Stomach smooth muscle (tissue), 2 donors: ENCODE measurements around the gene MRPL41.

Experiments used
- H3K27ac ChIP-seq: one replicate; pipeline ENCODE4 v1.7.0; 2013; ENCODE audit warnings: mild to moderate bottlenecking, low read length, inconsistent platforms
- H3K27me3 ChIP-seq, 2 donors: one replicate each; pipeline ENCODE4 v1.7.0; 2013; ENCODE audit warnings: low read length in 2 of 2; ENCODE audit not compliant: insufficient read depth in 2 of 2, control insufficient read depth in 1 of 2
- H3K36me3 ChIP-seq, 2 donors: one replicate each; pipeline ENCODE4 v1.7.0; 2013; ENCODE audit warnings: low read length in 2 of 2; ENCODE audit not compliant: control insufficient read depth in 2 of 2, insufficient read depth in 2 of 2
- H3K4me1 ChIP-seq: one replicate; pipeline ENCODE4 v1.7.0; 2013; ENCODE audit warnings: low read length; ENCODE audit not compliant: control insufficient read depth, insufficient read depth
- H3K4me3 ChIP-seq, 2 donors: one replicate each; pipeline ENCODE4 v1.7.0; 2013; ENCODE audit warnings: low read length in 2 of 2
- H3K9ac ChIP-seq, 2 donors: one replicate each; pipeline ENCODE4 v1.7.0; 2013; ENCODE audit warnings: low read length in 2 of 2, mild to moderate bottlenecking in 1 of 2
- H3K9me3 ChIP-seq, 2 donors: one replicate each; pipeline ENCODE4 v1.7.0; 2013; ENCODE audit warnings: low read length in 2 of 2; ENCODE audit not compliant: control insufficient read depth in 2 of 2
- donor health status: healthy.
- donor health status: Pancreatic carcinoma.

The MRPL41 gene

GRCh38 chr9:137575716-137576411 is 24.2 kb downstream of the MRPL41 start:
- no peaks in the 10 kb centered on the region for H3K9me3 ChIP-seq
- H3K9ac ChIP-seq = no peak overlapping the region
- H3K27me3 ChIP-seq = no peaks in the 10 kb centered on the region
- no peak overlapping the region for H3K4me3 ChIP-seq
- H3K36me3 ChIP-seq = peaks cover 24 to 35% of the 10 kb centered on the region in 2 donors
- H3K27ac ChIP-seq = no peak overlapping the region
- H3K4me1 ChIP-seq = peaks cover 32% of the 10 kb centered on the region

GRCh38 chr9:137578518-137579258 is 27.0 kb downstream of the MRPL41 start, which contains the start of gene DPH7:
DPH7 (minus strand) TSS chr9:137578925; CDS start chr9:137578777, 148 bp downstream.
- Histone ChIP-seq H3K4me3 (peak within 1 kb of the TSS; percentile 75 to 87), H3K4me1 (peaks cover 32% of the 10 kb centered on the region), H3K27ac (peak within 1 kb of the TSS; percentile 58), H3K27me3 (no peaks in the 10 kb centered on the region), H3K9ac (peak within 1 kb of the TSS; percentile 74 to 90), H3K9me3 (no peaks in the 10 kb centered on the region), H3K36me3 (peaks cover 30 to 43% of the 10 kb centered on the region in 2 donors)

- Histone ChIP-seq H3K9ac (peak overlapping the region; percentile 74 to 90), H3K27ac (peak overlapping the region; percentile 58), H3K4me3 (peak overlapping the region; percentile 75 to 87), H3K36me3 (peaks cover 25 to 42% of the 10 kb centered on the region in 2 donors), H3K27me3 (no peaks in the 10 kb centered on the region), H3K4me1 (peaks cover 32% of the 10 kb centered on the region), H3K9me3 (no peaks in the 10 kb centered on the region)
Observed at GRCh38 chr9:137579259-137579604, 27.6 kb downstream of the MRPL41 start.

GRCh38 chr9:137580209-137580953 is 28.7 kb downstream of the MRPL41 start:
- Histone ChIP-seq H3K4me1 (peaks cover 32% of the 10 kb centered on the region), H3K9ac (no peak overlapping the region), H3K27ac (no peak overlapping the region), H3K4me3 (no peak overlapping the region), H3K36me3 (peaks cover 24 to 34% of the 10 kb centered on the region in 2 donors), H3K9me3 (no peaks in the 10 kb centered on the region), H3K27me3 (no peaks in the 10 kb centered on the region)

DNA sequence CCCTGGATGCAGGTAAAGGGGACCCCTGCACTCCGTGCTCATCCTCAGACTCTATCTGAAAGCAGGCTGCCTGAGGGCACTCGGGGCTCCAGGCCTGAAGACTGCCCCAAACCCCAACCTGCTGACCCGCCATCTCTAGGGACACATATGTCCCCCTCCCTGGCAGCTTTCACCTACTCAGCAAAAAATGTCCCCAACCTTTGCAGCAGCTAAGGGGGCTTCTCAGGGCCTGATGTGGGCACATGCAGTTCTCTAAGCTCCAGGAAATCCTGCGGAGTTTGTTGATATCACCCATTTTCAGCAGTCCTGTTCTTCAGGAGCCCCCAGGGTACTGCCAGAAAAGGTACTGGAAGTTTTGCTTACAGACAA is 29.3 kb downstream of the MRPL41 start:
- H3K36me3 ChIP-seq = peaks cover 19 to 34% of the 10 kb centered on the region in 2 donors

DNA sequence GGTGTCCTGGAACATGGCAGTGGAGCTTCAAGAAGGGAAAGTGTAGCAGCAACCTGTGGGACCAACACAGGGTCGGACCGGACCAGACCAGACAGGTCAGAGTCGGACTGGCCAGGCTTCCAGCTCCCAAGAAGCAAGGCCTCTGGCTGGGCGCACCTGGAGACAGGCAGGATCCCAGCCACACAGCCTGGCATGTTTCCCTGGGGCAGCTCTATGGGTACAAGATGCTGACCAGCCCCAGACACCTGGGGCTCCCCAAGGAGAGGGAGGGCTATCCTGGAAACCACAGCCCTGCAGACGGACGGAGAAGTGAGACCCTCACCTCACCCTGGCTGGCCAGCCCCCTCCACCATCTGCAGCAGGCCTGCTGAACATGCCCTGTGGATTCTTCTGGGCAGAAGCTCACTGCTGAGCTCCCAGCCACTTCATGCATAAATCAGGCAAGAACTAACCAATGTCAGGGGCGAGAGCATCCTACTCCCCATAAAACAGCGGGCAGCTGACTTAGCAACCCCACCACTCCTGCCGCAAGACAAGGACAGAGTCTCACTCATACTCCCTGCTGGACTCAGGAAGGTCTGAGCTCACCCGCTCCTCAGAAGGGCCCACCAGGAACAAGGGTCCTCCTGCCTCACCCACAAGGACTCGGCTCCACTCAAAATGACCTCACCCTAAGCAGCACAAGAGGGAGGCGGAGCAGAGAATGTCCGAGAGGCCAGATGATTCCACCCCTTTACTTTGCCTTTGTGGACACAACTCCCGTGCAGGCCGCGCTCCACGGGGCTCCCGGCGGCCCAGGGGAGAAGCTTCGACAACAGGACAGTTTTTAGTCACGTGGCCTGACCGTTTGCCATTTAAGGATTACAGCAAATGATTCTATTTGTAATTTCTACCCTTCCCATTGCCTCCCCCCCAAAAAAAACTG is 29.9 kb downstream of the MRPL41 start:
- Histone ChIP-seq H3K27me3 (no peaks in the 10 kb centered on the region), H3K9me3 (no peaks in the 10 kb centered on the region), H3K9ac (no peak overlapping the region), H3K4me3 (no peak overlapping the region), H3K27ac (no peak overlapping the region), H3K4me1 (peaks cover 25% of the 10 kb centered on the region), H3K36me3 (peaks cover 23 to 34% of the 10 kb centered on the region in 2 donors)

More for the DNA sequence above, 29.3 kb downstream of the MRPL41 start:
- Histone ChIP-seq H3K27me3 (no peaks in the 10 kb centered on the region), H3K27ac (no peak overlapping the region), H3K4me1 (peaks cover 32% of the 10 kb centered on the region), H3K4me3 (no peak overlapping the region), H3K9me3 (no peaks in the 10 kb centered on the region), H3K9ac (no peak overlapping the region)

- H3K9ac ChIP-seq = no peak overlapping the region
- H3K36me3 ChIP-seq = peaks cover 29 to 41% of the 10 kb centered on the region in 2 donors
- H3K27me3 ChIP-seq = no peaks in the 10 kb centered on the region
- H3K4me1 ChIP-seq = peaks cover 17% of the 10 kb centered on the region
- H3K4me3 ChIP-seq = no peak overlapping the region
- no peaks in the 10 kb centered on the region for H3K9me3 ChIP-seq
- no peak overlapping the region for H3K27ac ChIP-seq
Observed at GRCh38 chr9:137582286-137582860, 30.7 kb downstream of the MRPL41 start.

- no peak overlapping the region for H3K9ac ChIP-seq
- peaks cover 10% of the 10 kb centered on the region for H3K4me1 ChIP-seq
- H3K9me3 ChIP-seq = no peaks in the 10 kb centered on the region
- no peak overlapping the region for H3K4me3 ChIP-seq
- peaks cover 36 to 44% of the 10 kb centered on the region in 2 donors for H3K36me3 ChIP-seq
- no peaks in the 10 kb centered on the region for H3K27me3 ChIP-seq
- no peak overlapping the region for H3K27ac ChIP-seq
Observed at GRCh38 chr9:137583347-137583746, 31.7 kb downstream of the MRPL41 start.

DNA sequence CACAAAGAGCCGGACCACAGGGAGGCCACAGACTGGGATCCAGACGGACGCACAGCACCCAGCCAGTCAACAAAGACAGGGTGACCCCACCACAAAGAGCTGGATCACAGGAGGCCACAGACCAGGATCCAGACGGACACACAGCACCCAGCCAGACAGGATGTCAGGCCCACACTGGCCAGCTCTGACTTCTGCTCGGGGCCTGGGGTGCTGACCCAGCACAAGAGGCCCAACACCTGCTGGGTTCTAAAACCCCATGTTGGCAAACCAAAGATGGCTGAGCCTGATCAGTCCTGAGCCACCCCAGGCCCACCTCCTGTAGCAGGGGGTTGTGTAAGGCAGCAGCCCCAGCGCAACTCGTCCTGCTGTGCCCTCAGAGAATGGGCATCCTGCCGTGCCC is 32.3 kb downstream of the MRPL41 start:
- Histone ChIP-seq H3K27ac (no peak overlapping the region), H3K27me3 (no peaks in the 10 kb centered on the region), H3K9me3 (no peaks in the 10 kb centered on the region), H3K4me1 (peaks cover 9% of the 10 kb centered on the region), H3K4me3 (no peak overlapping the region), H3K9ac (no peak overlapping the region), H3K36me3 (peaks cover 36 to 44% of the 10 kb centered on the region in 2 donors)
